ENCODE measurements around the gene ZNG1E.
"Not testable (repeated sequence)": the region's sequence is repeated elsewhere in the genome, so short reads cannot be mapped to it uniquely, and the experiment has no call there.

Gene ZNG1E

GRCh38 chr9:65675589-65676021 is at the start of gene ZNG1E:
Gene ZNG1E, plus strand, starts transcription at chr9:65675928. Its CDS starts 49 bp downstream, at chr9:65675977.
- DNase-seq: not testable (repeated sequence)

DNA sequence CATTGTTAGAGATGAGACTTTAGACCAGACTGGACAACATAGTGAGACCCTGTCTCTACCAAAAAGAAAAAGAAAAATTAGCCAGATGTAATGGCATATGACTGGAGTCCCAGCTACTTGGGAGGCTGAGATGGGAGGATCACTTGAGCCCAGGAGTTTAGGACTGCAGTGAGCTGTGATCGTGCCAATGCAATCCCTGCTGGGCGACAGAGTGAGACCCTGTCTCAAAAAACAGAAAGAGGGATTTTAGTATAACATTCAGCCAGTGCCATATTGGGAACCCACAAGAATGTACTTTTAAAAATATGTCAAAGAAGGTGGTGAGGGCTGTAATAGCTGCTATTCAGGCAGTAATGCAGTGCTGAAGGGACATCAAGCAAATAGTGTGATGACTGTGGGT is 2.1 kb upstream of the ZNG1E start:
- not testable (repeated sequence) for DNase-seq

DNA sequence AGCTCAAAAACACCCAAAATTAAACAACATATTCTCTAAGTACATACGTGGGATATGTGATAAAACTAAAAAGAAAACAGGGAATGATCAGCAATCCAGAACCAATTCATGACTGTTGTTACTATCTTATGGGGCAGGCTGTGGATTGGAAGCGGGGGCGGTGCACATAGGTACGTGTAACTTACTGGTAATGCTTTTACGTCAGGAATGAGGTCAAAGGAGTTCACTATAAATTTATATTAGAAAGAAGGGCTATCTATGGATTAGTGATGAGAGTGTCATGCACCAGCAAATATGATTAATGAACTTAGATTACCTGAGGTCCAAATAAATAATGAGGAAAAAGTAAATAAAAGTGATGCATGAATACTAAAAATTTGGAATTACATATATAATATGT is 710 bp upstream of the ZNG1E start:
- not testable (repeated sequence) for DNase-seq

DNA sequence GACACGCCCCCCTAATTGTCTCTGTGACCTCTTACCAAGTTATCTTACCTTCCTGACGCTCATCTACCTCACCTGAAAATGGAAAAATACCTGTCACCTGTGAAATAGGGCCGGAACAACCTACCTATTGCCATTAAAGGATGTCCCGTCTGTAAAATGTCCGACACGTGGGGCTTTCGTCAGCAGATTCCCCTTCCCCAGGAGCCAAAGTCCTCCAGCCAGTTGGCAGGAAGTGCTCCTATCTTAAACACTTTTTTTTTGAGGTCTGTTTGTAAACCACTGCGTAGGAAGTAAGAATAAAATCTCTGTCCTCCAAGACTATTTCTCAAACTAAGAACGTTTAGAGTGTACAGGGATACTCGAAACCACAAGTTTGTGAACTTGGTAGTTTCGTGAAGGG is 661 bp downstream of the ZNG1E start:
- DNase-seq: not testable (repeated sequence)

DNA sequence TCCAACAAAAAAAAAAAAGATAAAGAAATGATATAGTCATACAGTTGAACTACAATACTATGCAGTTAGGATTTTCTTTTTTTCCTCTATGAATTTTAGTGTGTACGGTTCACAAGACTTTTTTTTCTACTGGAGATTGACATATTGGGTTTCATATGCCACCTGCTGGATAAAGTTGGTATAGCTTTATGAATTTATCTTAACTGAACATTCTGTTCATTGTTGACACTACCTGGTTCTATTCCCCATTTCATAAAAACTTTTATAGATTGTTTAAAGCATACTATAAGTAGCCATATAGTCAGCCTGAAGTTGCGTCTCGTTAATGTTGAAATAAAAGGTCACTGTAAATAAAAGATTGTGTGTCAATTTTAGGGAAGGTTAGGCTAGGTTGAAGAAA is 2.8 kb downstream of the ZNG1E start:
- DNase-seq: not testable (repeated sequence)

- not testable (repeated sequence) for DNase-seq
Observed at GRCh38 chr9:65703550-65703949, 27.8 kb downstream of the ZNG1E start.

DNA sequence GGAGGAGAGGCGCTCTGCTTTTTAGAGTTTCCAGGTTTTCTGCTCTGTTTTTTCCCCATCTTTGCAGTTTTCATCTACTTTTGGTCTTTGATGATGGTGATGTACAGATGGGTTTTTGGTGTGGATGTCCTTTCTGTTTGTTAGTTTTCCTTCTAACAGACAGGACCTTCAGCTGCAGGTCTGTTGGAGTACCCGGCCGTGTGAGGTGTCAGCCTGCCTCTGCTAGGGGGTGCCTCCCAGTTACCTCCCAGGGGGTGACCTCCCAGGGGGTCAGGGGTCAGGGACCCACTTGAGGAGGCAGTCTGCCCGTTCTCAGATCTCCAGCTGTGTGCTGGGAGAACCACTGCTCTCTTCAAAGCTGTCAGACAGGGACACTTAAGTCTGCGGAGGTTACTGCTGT is 38.7 kb downstream of the ZNG1E start:
- DNase-seq: not testable (repeated sequence)

DNA sequence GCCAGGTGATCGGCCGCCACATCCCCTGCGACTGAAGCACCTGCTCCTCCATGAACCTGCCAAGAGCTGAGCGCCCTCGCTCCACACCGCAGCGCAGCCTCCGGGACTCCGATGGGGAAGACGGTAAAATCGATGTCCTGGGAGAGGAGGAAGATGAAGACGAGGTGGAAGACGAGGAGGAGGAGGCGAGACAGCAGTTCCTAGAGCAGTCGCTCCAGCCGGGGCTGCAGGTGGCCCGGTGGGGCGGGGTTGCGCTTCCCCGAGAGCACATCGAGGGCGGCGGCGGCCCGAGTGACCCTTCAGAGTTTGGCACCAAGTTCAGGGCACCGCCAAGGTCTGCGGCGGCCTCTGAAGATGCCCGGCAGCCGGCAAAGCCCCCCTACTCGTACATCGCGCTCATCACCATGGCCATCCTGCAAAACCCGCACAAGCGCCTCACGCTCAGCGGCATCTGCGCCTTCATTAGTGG is 61.4 kb downstream of the ZNG1E start, which contains the start of gene FOXD4L4:
Gene FOXD4L4, plus strand, starts transcription at position 51 of the 469 bp plus-strand sequence. Its CDS starts 0 bp downstream, at position 51.
- not testable (repeated sequence) for DNase-seq

DNA sequence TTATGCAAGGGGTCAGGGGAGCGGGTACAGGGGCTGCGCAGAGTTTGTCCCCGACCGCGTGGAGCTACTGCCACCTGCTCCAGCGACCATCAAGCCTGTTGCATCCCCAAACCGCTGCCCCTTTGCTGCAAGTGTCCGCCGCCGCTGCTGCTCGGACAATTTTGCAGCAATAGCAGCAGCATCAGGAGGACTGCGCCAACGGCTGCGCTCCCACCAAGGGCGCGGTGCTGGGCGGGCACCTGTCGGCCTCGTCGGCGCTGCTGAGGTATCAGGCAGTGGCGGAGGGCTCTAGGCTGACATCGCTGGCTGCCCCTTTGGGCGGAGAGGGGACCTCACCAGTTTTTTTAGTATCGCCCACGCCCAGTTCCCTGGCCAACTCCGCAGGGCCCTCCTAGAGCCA is 62.4 kb downstream of the ZNG1E start:
- DNase-seq: not testable (repeated sequence)
